Mucosa of stomach (tissue), 1 donor: ENCODE measurements around the gene EML2.

Source experiments
- H3K27me3 ChIP-seq: one replicate; pipeline ENCODE4 v1.7.0; 2013; ENCODE audit warnings: mild to moderate bottlenecking, low read length; ENCODE audit not compliant: control insufficient read depth, insufficient read depth
- H3K36me3 ChIP-seq: one replicate; pipeline ENCODE4 v1.7.0; 2013; ENCODE audit warnings: low read length; ENCODE audit not compliant: control insufficient read depth, insufficient read depth
- H3K4me1 ChIP-seq: one replicate; pipeline ENCODE4 v1.7.0; 2013; ENCODE audit warnings: mild to moderate bottlenecking, low read length; ENCODE audit not compliant: control insufficient read depth, insufficient read depth
- H3K4me3 ChIP-seq: one replicate; pipeline ENCODE4 v1.7.0; 2013; ENCODE audit warnings: low read length
- H3K9ac ChIP-seq: one replicate; pipeline ENCODE4 v1.7.0; 2013; ENCODE audit warnings: mild to moderate bottlenecking, low read length, moderate library complexity
- H3K9me3 ChIP-seq: one replicate; pipeline ENCODE4 v1.7.0; 2013; ENCODE audit warnings: mild to moderate bottlenecking, low read length, moderate library complexity; ENCODE audit not compliant: control insufficient read depth
- donor health status: Pancreatic carcinoma.

EML2 gene

GRCh38 chr19:45607071-45608029, 31.8 kb downstream of the EML2 start:
- H3K4me3 ChIP-seq = peak overlapping the region; percentile 25
- peaks cover 10% of the 10 kb centered on the region for H3K4me1 ChIP-seq
- H3K36me3 ChIP-seq = no peaks in the 10 kb centered on the region
- peak overlapping the region; percentile 43 for H3K9ac ChIP-seq
- H3K9me3 ChIP-seq = no peaks in the 10 kb centered on the region
- H3K27me3 ChIP-seq = peaks cover 9% of the 10 kb centered on the region

- Histone ChIP-seq H3K4me1 (peaks cover 12% of the 10 kb centered on the region), H3K4me3 (no peak within 1 kb of the TSS), H3K27me3 (peaks cover 65% of the 10 kb centered on the region), H3K36me3 (no peaks in the 10 kb centered on the region), H3K9me3 (no peaks in the 10 kb centered on the region), H3K9ac (no peak within 1 kb of the TSS)
These were observed 37.4 kb downstream of the EML2 start, which contains the start of gene GPR4 for GRCh38 chr19:45601524-45602374. Gene GPR4, minus strand, starts transcription at chr19:45602212. Its CDS starts 10,346 bp downstream, at chr19:45591866.

GRCh38 chr19:45601115-45601514, 38.1 kb downstream of the EML2 start:
- Histone ChIP-seq H3K9ac (no peak overlapping the region), H3K9me3 (no peaks in the 10 kb centered on the region), H3K4me1 (peaks cover 12% of the 10 kb centered on the region), H3K27me3 (peaks cover 68% of the 10 kb centered on the region), H3K36me3 (no peaks in the 10 kb centered on the region), H3K4me3 (no peak overlapping the region)

- no peaks in the 10 kb centered on the region for H3K36me3 ChIP-seq
- H3K4me3 ChIP-seq = no peak overlapping the region
- H3K9ac ChIP-seq = no peak overlapping the region
- H3K9me3 ChIP-seq = no peaks in the 10 kb centered on the region
- peaks cover 74% of the 10 kb centered on the region for H3K27me3 ChIP-seq
- peaks cover 12% of the 10 kb centered on the region for H3K4me1 ChIP-seq
These were observed 38.8 kb downstream of the EML2 start for GRCh38 chr19:45600340-45600885.

- peaks cover 12% of the 10 kb centered on the region for H3K4me1 ChIP-seq
- H3K27me3 ChIP-seq = peaks cover 74% of the 10 kb centered on the region
- H3K36me3 ChIP-seq = no peaks in the 10 kb centered on the region
- no peak overlapping the region for H3K4me3 ChIP-seq
- H3K9me3 ChIP-seq = no peaks in the 10 kb centered on the region
- no peak overlapping the region for H3K9ac ChIP-seq
These were observed 39.9 kb downstream of the EML2 start for GRCh38 chr19:45599286-45599685.

DNA sequence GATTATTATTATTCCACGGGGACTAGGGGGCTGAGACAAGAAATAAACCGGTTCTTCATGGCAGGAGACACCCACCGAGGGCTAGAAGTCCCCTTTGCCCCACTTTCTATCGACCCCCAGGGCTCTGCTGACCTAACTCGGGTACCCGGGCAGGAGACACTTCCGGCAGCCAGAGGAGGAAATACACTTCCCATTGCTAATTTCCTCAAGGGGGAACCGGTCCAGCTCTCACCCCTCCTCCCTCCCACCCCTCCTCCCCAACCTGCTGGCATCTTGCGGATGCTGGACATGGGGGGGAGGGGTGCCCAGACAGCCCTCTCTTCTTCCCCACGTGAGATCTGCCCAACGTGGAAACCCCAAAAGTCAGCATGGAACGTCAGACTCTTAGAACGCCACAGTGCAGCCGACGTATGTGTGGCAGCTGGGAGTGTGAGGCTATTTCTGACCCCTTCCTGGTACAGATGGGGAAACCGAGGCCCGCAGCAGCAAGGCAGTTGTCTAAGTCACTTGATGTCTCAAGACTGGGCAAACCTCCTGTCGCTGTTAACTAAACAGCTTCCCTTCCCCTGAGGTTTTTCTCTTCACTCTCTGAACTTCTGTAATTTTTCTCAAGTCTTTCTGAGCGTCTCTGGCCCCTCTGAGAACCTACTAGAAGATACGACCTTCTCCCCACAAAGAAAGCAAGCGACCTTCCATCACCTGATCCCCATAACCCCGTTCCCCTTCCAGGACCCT, 40.8 kb downstream of the EML2 start:
- no peak overlapping the region for H3K9ac ChIP-seq
- no peaks in the 10 kb centered on the region for H3K9me3 ChIP-seq
- H3K4me1 ChIP-seq = peaks cover 12% of the 10 kb centered on the region
- H3K4me3 ChIP-seq = no peak overlapping the region
- H3K27me3 ChIP-seq = peaks cover 74% of the 10 kb centered on the region
- no peaks in the 10 kb centered on the region for H3K36me3 ChIP-seq

GRCh38 chr19:45597425-45598111, 41.6 kb downstream of the EML2 start:
- Histone ChIP-seq H3K4me1 (peaks cover 12% of the 10 kb centered on the region), H3K4me3 (no peak overlapping the region), H3K9me3 (no peaks in the 10 kb centered on the region), H3K27me3 (peaks cover 68% of the 10 kb centered on the region), H3K9ac (no peak overlapping the region), H3K36me3 (no peaks in the 10 kb centered on the region)

DNA sequence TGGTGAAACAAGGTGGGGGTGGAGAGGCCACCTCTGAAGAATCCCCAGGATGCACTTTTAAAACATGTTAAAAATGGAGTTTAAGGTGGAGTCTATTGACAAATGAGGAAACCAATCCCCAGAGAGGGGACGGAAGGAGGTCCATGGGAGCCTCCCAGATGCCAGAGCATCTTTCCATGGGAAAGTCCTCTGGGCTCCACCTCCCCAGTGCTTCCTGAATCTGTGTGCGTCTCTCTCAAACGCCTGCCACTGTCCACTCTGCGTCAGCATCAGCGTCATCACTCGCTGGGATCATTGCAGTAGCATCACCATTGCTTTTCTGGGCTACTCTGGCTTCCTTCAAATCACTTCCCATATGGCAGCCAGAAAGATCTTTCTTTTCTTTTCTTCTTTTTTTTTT, 43.4 kb downstream of the EML2 start:
- Histone ChIP-seq H3K9ac (no peak overlapping the region), H3K36me3 (no peaks in the 10 kb centered on the region), H3K4me1 (peaks cover 12% of the 10 kb centered on the region), H3K4me3 (no peak overlapping the region), H3K27me3 (peaks cover 67% of the 10 kb centered on the region), H3K9me3 (no peaks in the 10 kb centered on the region)

DNA sequence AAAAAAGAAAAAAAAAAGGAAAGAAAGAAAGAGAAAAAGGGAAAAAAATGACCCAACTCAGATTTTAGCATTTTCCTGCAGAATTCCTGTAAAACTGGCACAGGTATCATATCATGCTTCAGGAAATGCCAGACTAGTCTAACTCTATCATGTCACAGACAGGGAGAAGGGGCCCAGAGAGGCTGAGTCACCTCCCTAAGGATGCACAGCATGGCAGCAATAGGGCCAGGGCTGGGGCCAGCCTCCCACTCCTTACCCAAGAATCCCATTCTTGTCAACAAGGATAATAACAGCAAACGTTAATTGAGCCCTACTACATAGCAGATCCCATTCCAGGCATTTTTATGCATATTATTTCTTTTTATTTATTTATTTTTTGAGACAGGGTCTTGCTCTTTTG, 45.7 kb downstream of the EML2 start:
- H3K9me3 ChIP-seq = no peaks in the 10 kb centered on the region
- no peaks in the 10 kb centered on the region for H3K36me3 ChIP-seq
- peaks cover 48% of the 10 kb centered on the region for H3K27me3 ChIP-seq
- H3K4me1 ChIP-seq = peaks cover 12% of the 10 kb centered on the region
- no peak overlapping the region for H3K4me3 ChIP-seq
- H3K9ac ChIP-seq = no peak overlapping the region

- Histone ChIP-seq H3K4me3 (no peak overlapping the region), H3K4me1 (peaks cover 4% of the 10 kb centered on the region), H3K36me3 (no peaks in the 10 kb centered on the region), H3K27me3 (peaks cover 37% of the 10 kb centered on the region), H3K9me3 (no peaks in the 10 kb centered on the region), H3K9ac (no peak overlapping the region)
These were observed 46.8 kb downstream of the EML2 start for GRCh38 chr19:45592366-45592765.

- Histone ChIP-seq H3K4me1 (peaks cover 4% of the 10 kb centered on the region), H3K36me3 (no peaks in the 10 kb centered on the region), H3K9me3 (no peaks in the 10 kb centered on the region), H3K9ac (no peak overlapping the region), H3K27me3 (peaks cover 29% of the 10 kb centered on the region), H3K4me3 (no peak overlapping the region)
These were observed 47.6 kb downstream of the EML2 start for GRCh38 chr19:45591638-45592005.
